ENCODE data around the gene TRABD.

TRABD gene

DNA sequence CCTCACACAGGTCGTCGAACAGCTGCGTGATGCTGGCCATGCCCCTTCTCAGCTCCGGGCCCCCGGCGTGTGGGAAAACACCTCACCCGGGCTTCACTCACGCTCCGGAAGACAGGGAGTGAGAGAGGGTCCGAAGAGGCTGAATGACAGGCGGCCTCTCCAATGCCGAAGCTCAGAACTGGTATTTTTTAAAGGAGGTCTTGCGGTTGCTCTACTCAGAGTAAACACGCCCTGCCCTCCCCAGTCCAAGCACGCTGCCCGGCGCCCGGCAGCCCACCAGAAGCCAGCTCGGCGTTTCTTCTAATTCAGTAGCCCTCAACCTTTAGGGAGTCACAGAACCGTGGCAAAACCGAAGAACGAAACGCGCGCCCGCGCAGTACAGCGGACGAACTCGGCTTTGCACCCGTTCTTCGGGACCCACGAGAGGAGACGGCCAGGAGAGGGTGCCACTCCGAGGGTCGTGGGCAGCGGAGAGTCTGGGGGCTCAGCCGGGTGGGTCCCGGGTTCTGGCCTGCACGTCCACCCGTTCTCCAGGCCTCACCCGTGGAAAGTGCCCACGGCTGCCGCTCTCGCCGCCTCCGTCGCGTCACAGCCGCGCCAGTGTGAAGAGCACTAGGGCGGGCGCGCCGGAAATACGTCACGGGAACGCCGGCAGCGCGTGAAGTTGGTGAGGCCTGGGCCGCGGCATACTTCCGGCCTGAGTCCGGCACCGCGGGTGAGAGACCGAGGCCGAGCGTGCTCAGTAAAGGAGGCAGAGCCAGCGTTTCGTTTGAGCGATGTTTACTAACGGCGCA lies 58.9 kb downstream of the TRABD start, which contains the start of gene TUBGCP6:
Gene TUBGCP6, minus strand, starts transcription at position 604 of the 794 bp plus-strand sequence. Its CDS starts 564 bp downstream, at position 40.
- peak; percentile 91 for DNase-seq

- DNase-seq, result no peak
Measured at GRCh38 chr22:50245214-50246072, 59.7 kb downstream of the TRABD start.

DNA sequence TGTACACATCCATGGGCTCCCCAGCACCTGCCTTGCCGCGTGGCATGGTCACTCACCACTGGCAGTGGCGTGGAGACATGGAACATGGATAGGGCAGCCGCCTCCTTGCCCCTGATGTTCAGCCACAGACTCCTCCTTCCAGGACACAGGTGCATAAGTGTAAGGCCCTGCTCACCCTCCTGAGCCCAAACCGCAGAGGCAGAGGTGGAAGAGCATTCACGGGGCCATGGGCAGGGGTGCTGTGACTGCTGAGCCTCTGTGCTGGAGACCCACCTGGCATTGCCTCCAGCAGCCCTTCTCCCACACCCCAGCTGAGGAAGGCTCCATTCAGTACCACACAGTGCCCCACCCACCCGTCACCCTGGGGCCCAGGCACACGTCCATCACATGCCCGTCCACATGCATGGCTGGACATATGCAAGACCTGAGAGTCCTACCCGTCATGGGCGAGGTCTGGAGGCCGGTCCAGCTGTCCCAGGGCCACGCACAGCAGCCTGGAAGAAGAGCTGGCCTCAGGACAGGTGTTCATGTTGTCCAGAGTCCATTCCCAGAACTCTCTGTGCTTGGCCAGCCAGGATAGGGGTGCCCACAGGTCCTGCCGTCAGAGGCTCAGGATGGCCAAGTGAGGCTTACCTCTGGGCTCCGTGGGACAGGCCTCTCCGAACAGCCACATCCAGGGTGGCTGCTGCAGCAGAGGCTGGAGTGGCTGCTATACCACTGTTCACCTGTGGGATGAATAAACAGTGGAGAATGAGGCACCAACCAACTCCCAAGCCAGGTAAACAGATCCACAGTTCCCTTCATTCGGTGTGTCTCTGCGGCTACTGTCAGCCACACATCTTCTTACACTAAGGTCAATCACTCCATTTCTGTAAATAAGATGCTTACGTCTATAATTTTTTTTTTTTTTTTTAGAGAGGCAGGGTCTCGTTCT lies 60.8 kb downstream of the TRABD start:
- DNase-seq, result no peak

- peak; percentile 57 for DNase-seq
Measured at GRCh38 chr22:50247748-50248147, 62.0 kb downstream of the TRABD start.

DNA sequence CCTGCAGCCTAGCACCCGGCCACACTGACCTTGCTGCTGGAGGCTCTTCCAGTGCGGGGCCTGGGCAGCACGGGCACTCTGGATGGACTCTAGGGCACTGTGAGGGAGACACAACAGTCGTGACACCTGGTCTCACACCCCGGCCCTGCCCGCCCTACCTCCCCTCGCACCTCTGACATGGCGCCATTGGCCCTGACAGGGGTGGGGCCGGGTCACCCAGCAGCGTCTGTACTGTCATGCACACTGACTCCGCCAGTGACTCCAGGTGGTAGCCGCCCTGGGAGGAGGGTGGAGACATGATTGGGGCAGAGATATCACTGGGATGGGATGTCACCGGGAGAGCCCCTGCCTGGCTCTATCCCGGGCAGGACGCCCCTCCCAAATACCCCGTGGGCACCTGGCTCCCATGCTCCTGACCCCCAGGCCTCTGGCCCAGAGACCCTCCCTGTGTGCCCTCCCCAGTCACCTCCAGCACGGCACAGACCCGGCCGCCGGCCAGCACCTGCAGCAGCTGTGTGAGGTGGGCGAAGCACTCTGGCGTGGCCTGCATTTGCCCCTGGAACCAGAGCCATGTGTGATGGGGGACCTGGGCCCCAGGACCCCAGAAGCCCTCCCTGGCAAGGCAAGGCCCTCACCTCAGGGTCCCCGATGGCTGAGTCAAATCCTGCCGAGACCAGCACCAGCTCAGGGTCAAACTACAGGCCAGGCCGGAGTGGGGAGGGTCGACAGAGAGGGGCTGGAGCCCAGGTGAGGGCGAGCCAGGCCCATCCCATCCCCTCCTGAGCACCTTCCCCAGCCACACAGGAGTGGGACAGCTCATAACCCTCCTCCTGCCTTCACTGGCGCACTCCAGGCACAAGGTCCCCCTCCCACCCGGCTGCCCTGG lies 62.7 kb downstream of the TRABD start:
- DNase-seq, result no peak
